HepG2 (cell line): ENCODE data around the gene LEMD1. TPM values are rescaled to one million over a fixed set of nuclear protein-coding genes. Genes with fewer than 3 reads are reported as not detected.
A peak's percentile ranks its signal among the peaks of the same experiment; 100 is the strongest.

Source experiments
- FOXA3 ChIP-seq: IDR thresholded peaks from 2 replicates; pipeline ENCODE4 v1.6.1; 2016; ENCODE audit warnings: missing genetic modification reagents, missing compliant biosample characterization
- RERE ChIP-seq: IDR thresholded peaks from 2 replicates; pipeline ENCODE4 v1.6.1; 2016; ENCODE audit warnings: low read depth, missing genetic modification reagents, missing compliant biosample characterization
- SNAPC2 ChIP-seq: sonication (generic); formaldehyde crosslinking; IDR thresholded peaks from 2 replicates; pipeline ENCODE4 v1.8.1; 2022; ENCODE audit warnings: mild to moderate bottlenecking, missing genetic modification reagents
- TBL1XR1 ChIP-seq: fragments of 150-350 bp; IDR thresholded peaks from 2 replicates; pipeline ENCODE4 v1.6.1; 2014; ENCODE audit warnings: borderline replicate concordance, low read length; ENCODE audit not compliant: partially characterized antibody
- TERF1 ChIP-seq: sonication (generic); formaldehyde crosslinking; IDR thresholded peaks from 2 replicates; pipeline ENCODE4 v1.8.0; 2022; ENCODE audit warnings: mild to moderate bottlenecking, missing genetic modification reagents, moderate library complexity
- ZNF33B ChIP-seq: sonication (generic); formaldehyde crosslinking; IDR thresholded peaks from 2 replicates; pipeline ENCODE4 v1.5.1; 2020; ENCODE audit warnings: mild to moderate bottlenecking, missing genetic modification reagents
- ZNF644 ChIP-seq: IDR thresholded peaks from 2 replicates; pipeline ENCODE4 v1.6.1; 2016; ENCODE audit warnings: low read depth
- ZSCAN9 ChIP-seq: IDR thresholded peaks from 2 replicates; pipeline ENCODE4 v1.6.1; 2016; ENCODE audit warnings: borderline replicate concordance
- polyA plus RNA-seq, 8 experiments: library from polyadenylated mRNA; depleted of rRNA in 3 of 8; stranded (reverse) in 7 of 8; unstranded in 1 of 8; fragments of >200 nt; fragmentation: Illumina TruSeq in 4 of 8; extraction: Trizol in 4 of 8; gene quantifications; 2 replicates each; pipeline versions ENCODE4 v1.2.1 to v1.2.3, GENCODE V29; 2011 to 2016; ENCODE audit warnings: low read depth in 4 of 8, missing spikeins in 1 of 8, mixed read lengths in 1 of 8; ENCODE audit not compliant: insufficient read depth in 1 of 8
- total RNA-seq, 5 experiments: library from RNA; depleted of rRNA; stranded (reverse); fragments of >200 nt; fragmentation: Illumina TruSeq; extraction: Trizol; gene quantifications; 2 replicates each; pipeline ENCODE4 v1.2.3, GENCODE V29; 2016; ENCODE audit warnings: low read depth in 1 of 5
- TF ChIP-seq, protein P1 (sequence below): sonication (generic); formaldehyde crosslinking; IDR thresholded peaks from 2 replicates; pipeline ENCODE4 v1.5.0; 2020; ENCODE audit warnings: mild to moderate bottlenecking, missing genetic modification reagents
- TF ChIP-seq, protein P2 (sequence below): sonication (generic); formaldehyde crosslinking; IDR thresholded peaks from 2 replicates; pipeline ENCODE4 v1.8.1; 2022; ENCODE audit warnings: low read depth, mild to moderate bottlenecking, missing genetic modification reagents
- TF ChIP-seq, protein P3 (sequence below): sonication (generic); formaldehyde crosslinking; IDR thresholded peaks from 2 replicates; pipeline ENCODE4 v1.4.0; 2020; ENCODE audit warnings: mild to moderate bottlenecking, missing genetic modification reagents
- TF ChIP-seq, protein P4 (sequence below): sonication (generic); formaldehyde crosslinking; IDR thresholded peaks from 2 replicates; pipeline ENCODE4 v1.5.1; 2020; ENCODE audit warnings: missing genetic modification reagents, mild to moderate bottlenecking, borderline replicate concordance

LEMD1 gene
- total and polyA plus RNA-seq, 2 of the 13 experiments (the other 11 are each of a cell fraction or from before 2014, with no cell fraction given): 1.4 to 2.3 TPM

- TF ChIP-seq TERF1 (CRISPR knock-in tag) (no peak), FOXA3 (CRISPR knock-in tag) (no peak), TBL1XR1 (no peak), SNAPC2 (CRISPR knock-in tag) (no peak), RERE (CRISPR knock-in tag) (peak; percentile 35; the same call in 1 of the 2 replicates), ZSCAN9 (CRISPR knock-in tag) (no peak), ZNF644 (CRISPR knock-in tag) (no peak), ZNF33B (CRISPR knock-in tag) (no peak)
- TF ChIP-seq, protein P1, sequence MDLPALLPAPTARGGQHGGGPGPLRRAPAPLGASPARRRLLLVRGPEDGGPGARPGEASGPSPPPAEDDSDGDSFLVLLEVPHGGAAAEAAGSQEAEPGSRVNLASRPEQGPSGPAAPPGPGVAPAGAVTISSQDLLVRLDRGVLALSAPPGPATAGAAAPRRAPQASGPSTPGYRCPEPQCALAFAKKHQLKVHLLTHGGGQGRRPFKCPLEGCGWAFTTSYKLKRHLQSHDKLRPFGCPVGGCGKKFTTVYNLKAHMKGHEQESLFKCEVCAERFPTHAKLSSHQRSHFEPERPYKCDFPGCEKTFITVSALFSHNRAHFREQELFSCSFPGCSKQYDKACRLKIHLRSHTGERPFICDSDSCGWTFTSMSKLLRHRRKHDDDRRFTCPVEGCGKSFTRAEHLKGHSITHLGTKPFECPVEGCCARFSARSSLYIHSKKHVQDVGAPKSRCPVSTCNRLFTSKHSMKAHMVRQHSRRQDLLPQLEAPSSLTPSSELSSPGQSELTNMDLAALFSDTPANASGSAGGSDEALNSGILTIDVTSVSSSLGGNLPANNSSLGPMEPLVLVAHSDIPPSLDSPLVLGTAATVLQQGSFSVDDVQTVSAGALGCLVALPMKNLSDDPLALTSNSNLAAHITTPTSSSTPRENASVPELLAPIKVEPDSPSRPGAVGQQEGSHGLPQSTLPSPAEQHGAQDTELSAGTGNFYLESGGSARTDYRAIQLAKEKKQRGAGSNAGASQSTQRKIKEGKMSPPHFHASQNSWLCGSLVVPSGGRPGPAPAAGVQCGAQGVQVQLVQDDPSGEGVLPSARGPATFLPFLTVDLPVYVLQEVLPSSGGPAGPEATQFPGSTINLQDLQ (CRISPR knock-in tag): no peak
- TF ChIP-seq, protein P2, sequence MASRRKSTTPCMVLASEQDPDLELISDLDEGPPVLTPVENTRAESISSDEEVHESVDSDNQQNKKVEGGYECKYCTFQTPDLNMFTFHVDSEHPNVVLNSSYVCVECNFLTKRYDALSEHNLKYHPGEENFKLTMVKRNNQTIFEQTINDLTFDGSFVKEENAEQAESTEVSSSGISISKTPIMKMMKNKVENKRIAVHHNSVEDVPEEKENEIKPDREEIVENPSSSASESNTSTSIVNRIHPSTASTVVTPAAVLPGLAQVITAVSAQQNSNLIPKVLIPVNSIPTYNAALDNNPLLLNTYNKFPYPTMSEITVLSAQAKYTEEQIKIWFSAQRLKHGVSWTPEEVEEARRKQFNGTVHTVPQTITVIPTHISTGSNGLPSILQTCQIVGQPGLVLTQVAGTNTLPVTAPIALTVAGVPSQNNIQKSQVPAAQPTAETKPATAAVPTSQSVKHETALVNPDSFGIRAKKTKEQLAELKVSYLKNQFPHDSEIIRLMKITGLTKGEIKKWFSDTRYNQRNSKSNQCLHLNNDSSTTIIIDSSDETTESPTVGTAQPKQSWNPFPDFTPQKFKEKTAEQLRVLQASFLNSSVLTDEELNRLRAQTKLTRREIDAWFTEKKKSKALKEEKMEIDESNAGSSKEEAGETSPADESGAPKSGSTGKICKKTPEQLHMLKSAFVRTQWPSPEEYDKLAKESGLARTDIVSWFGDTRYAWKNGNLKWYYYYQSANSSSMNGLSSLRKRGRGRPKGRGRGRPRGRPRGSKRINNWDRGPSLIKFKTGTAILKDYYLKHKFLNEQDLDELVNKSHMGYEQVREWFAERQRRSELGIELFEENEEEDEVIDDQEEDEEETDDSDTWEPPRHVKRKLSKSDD: no peak
- TF ChIP-seq, protein P3, sequence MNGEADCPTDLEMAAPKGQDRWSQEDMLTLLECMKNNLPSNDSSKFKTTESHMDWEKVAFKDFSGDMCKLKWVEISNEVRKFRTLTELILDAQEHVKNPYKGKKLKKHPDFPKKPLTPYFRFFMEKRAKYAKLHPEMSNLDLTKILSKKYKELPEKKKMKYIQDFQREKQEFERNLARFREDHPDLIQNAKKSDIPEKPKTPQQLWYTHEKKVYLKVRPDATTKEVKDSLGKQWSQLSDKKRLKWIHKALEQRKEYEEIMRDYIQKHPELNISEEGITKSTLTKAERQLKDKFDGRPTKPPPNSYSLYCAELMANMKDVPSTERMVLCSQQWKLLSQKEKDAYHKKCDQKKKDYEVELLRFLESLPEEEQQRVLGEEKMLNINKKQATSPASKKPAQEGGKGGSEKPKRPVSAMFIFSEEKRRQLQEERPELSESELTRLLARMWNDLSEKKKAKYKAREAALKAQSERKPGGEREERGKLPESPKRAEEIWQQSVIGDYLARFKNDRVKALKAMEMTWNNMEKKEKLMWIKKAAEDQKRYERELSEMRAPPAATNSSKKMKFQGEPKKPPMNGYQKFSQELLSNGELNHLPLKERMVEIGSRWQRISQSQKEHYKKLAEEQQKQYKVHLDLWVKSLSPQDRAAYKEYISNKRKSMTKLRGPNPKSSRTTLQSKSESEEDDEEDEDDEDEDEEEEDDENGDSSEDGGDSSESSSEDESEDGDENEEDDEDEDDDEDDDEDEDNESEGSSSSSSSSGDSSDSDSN (CRISPR knock-in tag): 0 out of 2 replicates have a peak, but pooled peaks have one; percentile 20
- TF ChIP-seq, protein P4, sequence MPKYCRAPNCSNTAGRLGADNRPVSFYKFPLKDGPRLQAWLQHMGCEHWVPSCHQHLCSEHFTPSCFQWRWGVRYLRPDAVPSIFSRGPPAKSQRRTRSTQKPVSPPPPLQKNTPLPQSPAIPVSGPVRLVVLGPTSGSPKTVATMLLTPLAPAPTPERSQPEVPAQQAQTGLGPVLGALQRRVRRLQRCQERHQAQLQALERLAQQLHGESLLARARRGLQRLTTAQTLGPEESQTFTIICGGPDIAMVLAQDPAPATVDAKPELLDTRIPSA (CRISPR knock-in tag): no peak
Measured at GRCh38 chr1:205344066-205344928, 77.6 kb downstream of the LEMD1 start (continued).
